ENCODE data around the gene GJC2. TPM values are rescaled to one million over a fixed set of nuclear protein-coding genes. Genes with fewer than 3 reads are reported as not detected.

The GJC2 gene
- total and polyA plus RNA-seq, 2 donors (not counting 3 experiments of a cell fraction or from before 2014, with no cell fraction given), result 0.58 to 1.2 TPM

DNA sequence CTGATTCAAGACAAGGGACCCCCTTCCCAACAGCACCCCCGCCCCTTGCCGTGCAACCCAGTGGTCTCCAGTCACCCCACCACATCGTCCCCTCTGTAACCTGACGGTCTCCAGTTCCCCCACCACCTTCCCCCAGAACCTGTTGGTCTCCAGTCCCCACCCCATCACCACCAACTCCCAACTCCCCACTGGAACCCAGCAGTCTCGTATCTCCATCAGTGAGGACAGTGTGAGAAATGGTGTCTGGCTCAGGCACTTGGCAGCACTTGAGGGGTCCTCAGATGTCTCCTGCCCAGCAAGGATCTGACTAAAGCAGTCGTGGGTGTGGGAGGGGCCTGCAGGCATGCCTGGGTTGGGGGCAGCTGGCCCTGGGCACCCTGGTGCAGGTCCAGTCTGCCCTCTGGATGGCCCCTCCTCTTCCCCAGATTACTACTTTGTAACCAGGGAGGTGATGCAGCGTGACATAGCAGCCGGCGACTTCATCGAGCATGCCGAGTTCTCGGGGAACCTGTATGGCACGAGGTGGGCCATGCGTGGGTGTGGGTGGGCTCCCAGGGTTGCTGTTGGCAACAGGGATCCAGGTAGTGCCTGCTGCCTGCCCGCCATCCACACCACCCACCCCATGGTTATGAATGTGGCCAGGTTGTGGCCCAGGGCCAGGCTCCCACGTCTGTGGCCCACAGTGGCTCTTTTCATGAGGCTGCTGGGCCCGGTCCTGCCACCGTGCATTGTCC, 3.1 kb upstream of the GJC2 start:
- H3K4me1 ChIP-seq (ENCODE audit: control insufficient read depth, extremely low read depth, insufficient read depth, low read length), result peaks cover 27% of the 10 kb centered on the region
- no peaks in the 10 kb centered on the region for H3K9me3 ChIP-seq (replicated peaks; ENCODE audit: control insufficient read depth, insufficient read depth, low read length)
- ChIA-PET CTCF (no interaction called here), POLR2A (no interaction called here)
- H3K4me3 ChIP-seq (replicated peaks in 1 of 3; ENCODE audit: insufficient read depth in 1 of 3, low read depth in 1 of 3, low read length in 3 of 3), result no peak overlapping the region
- no peak for DNase-seq (ENCODE audit: low read depth, low spot score)
- H3K4me2 ChIP-seq (ENCODE audit: insufficient read depth, low read length), result no peak overlapping the region
- H4K20me1 ChIP-seq (replicated peaks; ENCODE audit: control insufficient read depth, extremely low read depth, insufficient read depth, low read length), result no peaks in the 10 kb centered on the region
- no peaks in the 10 kb centered on the region for H3K9me1 ChIP-seq (replicated peaks; ENCODE audit: control insufficient read depth, extremely low read depth, insufficient read depth, low read length)
- no peaks in the 10 kb centered on the region for H3K27me3 ChIP-seq (ENCODE audit: control insufficient read depth in 2 of 2, insufficient read depth in 2 of 2, low read length in 2 of 2)
- H3K27ac ChIP-seq (ENCODE audit: insufficient read depth, low read depth, low read length), result no peak overlapping the region
- dilution Hi-C loops (cut with MboI; ENCODE audit: extremely low pct_ligation_motif_present, low sequenced_read_pairs) (no loop called here), intact Hi-C loops (cut with micrococcal nuclease) (no loop called here)
- peaks cover 0 to 16% of the 10 kb centered on the region in 2 experiments for H3K36me3 ChIP-seq (ENCODE audit: control insufficient read depth in 2 of 2, extremely low read depth in 1 of 2, insufficient read depth in 2 of 2, low read length in 2 of 2)
- no peak overlapping the region for H3K9ac ChIP-seq (replicated peaks; ENCODE audit: extremely low read depth, insufficient read depth, low read length)
- no peak for FAIRE-seq
- H2AFZ ChIP-seq (ENCODE audit: low read depth, low read length), result no peak overlapping the region
- H3K79me2 ChIP-seq (ENCODE audit: control insufficient read depth, insufficient read depth, low read length), result peaks cover 56% of the 10 kb centered on the region
- BruUV-seq (replicated peaks), result no TSS peak
- TF ChIP-seq POLR2A (IDR thresholded peaks at IDR 0.05; ENCODE audit: low read depth, low read length) (no peak), EZH2 (IDR thresholded peaks at IDR 0.05; ENCODE audit: borderline replicate concordance, low read depth, low read length, severe bottlenecking) (no peak), MYC (IDR thresholded peaks at IDR 0.05; ENCODE audit: low read depth, low read length) (no peak), GATA2 (IDR thresholded peaks at IDR 0.05; ENCODE audit: insufficient read depth, insufficient read length, low read depth, low read length) (no peak), FOS (IDR thresholded peaks at IDR 0.05; ENCODE audit: borderline replicate concordance, insufficient read depth, low read length) (no peak)
- TF ChIP-seq, protein P1, sequence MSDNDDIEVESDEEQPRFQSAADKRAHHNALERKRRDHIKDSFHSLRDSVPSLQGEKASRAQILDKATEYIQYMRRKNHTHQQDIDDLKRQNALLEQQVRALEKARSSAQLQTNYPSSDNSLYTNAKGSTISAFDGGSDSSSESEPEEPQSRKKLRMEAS (IDR thresholded peaks at IDR 0.05; ENCODE audit: insufficient read depth, insufficient read length), result no peak
- TF ChIP-seq, protein P2, sequence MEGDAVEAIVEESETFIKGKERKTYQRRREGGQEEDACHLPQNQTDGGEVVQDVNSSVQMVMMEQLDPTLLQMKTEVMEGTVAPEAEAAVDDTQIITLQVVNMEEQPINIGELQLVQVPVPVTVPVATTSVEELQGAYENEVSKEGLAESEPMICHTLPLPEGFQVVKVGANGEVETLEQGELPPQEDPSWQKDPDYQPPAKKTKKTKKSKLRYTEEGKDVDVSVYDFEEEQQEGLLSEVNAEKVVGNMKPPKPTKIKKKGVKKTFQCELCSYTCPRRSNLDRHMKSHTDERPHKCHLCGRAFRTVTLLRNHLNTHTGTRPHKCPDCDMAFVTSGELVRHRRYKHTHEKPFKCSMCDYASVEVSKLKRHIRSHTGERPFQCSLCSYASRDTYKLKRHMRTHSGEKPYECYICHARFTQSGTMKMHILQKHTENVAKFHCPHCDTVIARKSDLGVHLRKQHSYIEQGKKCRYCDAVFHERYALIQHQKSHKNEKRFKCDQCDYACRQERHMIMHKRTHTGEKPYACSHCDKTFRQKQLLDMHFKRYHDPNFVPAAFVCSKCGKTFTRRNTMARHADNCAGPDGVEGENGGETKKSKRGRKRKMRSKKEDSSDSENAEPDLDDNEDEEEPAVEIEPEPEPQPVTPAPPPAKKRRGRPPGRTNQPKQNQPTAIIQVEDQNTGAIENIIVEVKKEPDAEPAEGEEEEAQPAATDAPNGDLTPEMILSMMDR (IDR thresholded peaks at IDR 0.05; ENCODE audit: extremely low read depth in 1 of 2, insufficient read depth in 1 of 2, low read depth in 1 of 2, low read length in 2 of 2), result no peak

Measured in endothelial cell of umbilical vein (primary cell).